ENCODE results near the gene ITPKB.

DNA sequence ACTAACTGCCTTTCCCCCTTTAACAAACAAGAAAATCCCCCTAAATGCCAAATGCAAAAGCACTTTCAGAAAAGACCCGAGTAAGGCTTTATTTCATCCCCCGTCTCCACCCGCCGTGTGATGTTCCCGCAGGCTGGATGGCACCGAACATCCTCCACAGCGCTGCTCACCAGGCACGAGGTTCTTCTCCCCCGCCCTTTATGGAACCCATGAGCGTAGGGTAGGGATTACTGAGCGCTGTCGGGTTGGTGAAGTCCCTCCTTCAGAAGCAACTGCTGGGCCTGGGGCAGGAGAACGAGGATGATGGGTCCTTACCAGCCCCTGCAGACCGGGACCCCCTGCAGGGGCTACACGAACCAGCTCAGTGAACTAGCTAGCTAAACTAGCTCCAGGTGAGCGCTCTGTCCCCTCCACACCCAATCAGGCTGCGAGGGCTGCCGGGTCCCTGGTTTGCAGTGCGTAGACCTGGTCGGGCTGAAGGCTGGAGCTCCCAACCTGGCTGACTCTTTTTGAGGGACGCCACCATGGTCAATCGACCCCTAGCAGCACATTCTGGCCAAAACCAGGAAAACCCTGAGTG lies 80.4 kb downstream of the ITPKB start:
- TF ChIP-seq, protein P1, sequence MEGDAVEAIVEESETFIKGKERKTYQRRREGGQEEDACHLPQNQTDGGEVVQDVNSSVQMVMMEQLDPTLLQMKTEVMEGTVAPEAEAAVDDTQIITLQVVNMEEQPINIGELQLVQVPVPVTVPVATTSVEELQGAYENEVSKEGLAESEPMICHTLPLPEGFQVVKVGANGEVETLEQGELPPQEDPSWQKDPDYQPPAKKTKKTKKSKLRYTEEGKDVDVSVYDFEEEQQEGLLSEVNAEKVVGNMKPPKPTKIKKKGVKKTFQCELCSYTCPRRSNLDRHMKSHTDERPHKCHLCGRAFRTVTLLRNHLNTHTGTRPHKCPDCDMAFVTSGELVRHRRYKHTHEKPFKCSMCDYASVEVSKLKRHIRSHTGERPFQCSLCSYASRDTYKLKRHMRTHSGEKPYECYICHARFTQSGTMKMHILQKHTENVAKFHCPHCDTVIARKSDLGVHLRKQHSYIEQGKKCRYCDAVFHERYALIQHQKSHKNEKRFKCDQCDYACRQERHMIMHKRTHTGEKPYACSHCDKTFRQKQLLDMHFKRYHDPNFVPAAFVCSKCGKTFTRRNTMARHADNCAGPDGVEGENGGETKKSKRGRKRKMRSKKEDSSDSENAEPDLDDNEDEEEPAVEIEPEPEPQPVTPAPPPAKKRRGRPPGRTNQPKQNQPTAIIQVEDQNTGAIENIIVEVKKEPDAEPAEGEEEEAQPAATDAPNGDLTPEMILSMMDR (IDR thresholded peaks at IDR 0.05; ENCODE audit: low read length) = no peak
- TF ChIP-seq EZH2 (IDR thresholded peaks at IDR 0.05; ENCODE audit: borderline replicate concordance, low read length) = no peak
